ENCODE results near the gene MMRN2. TPM values are rescaled to one million over a fixed set of nuclear protein-coding genes. Genes with fewer than 3 reads are reported as not detected.
"Not testable (repeated sequence)": the region's sequence is repeated elsewhere in the genome, so short reads cannot be mapped to it uniquely, and the experiment has no call there.

MMRN2 gene
- polyA plus RNA-seq, 1 donor from 2014 or later, result 0.15 TPM

GRCh38 chr10:86950349-86950748 is 7.1 kb downstream of the MMRN2 start:
- no peaks in the 10 kb centered on the region for H3K9me2 ChIP-seq (ENCODE audit: insufficient read depth, low read length)
- H3K36me3 ChIP-seq (ENCODE audit: insufficient read depth, low read length), result no peaks in the 10 kb centered on the region
- no peak overlapping the region for H3K4me2 ChIP-seq (ENCODE audit: low read length)
- H3F3A ChIP-seq (ENCODE audit: insufficient read depth, low read length, poor library complexity, severe bottlenecking), result no peaks in the 10 kb centered on the region
- no peaks in the 10 kb centered on the region for H3K79me2 ChIP-seq (replicated peaks; ENCODE audit: insufficient read depth, low read length)
- no peak for TF ChIP-seq CTCF (IDR thresholded peaks at IDR 0.05; ENCODE audit: poor library complexity, severe bottlenecking)
- no peak for TF ChIP-seq POLR2AphosphoS5 (IDR thresholded peaks at IDR 0.05)
- no peak for TF ChIP-seq EP300 (conservative IDR thresholded peaks at IDR 0.05; ENCODE audit: poor library complexity, severe bottlenecking)
- TF ChIP-seq RAD21 (conservative IDR thresholded peaks at IDR 0.05), result no peak
- no peak for TF ChIP-seq REST (IDR thresholded peaks at IDR 0.05; ENCODE audit: borderline replicate concordance)
- no peak for TF ChIP-seq TAF1 (IDR thresholded peaks at IDR 0.05; ENCODE audit: low read depth)
- no peak for TF ChIP-seq EZH2 (IDR thresholded peaks at IDR 0.05; ENCODE audit: borderline replicate concordance, insufficient read depth, low read length, poor library complexity, severe bottlenecking)
- no peak for TF ChIP-seq MXI1 (conservative IDR thresholded peaks at IDR 0.05; ENCODE audit: poor library complexity, severe bottlenecking)
- no peak for TF ChIP-seq SMC3 (conservative IDR thresholded peaks at IDR 0.05; ENCODE audit: poor library complexity)
- H2AFZ ChIP-seq (ENCODE audit: low read depth, low read length), result no peak overlapping the region
- no peak overlapping the region for H3K4me3 ChIP-seq (ENCODE audit: low read length)
- H3K27ac ChIP-seq (ENCODE audit: low read length), result no peak overlapping the region
- H3K27me3 ChIP-seq (ENCODE audit: insufficient read depth, low read depth, low read length), result no peaks in the 10 kb centered on the region
- no peaks in the 10 kb centered on the region for H4K20me1 ChIP-seq (ENCODE audit: insufficient read depth)
- no peaks in the 10 kb centered on the region for H3K9me3 ChIP-seq (ENCODE audit: low read length)
- no peak overlapping the region for H3K9ac ChIP-seq (ENCODE audit: low read length)

- not testable (repeated sequence) for H3K79me2 ChIP-seq (replicated peaks; ENCODE audit: insufficient read depth, low read length); H3K9me3 ChIP-seq (ENCODE audit: low read length); H3F3A ChIP-seq (ENCODE audit: insufficient read depth, low read length, poor library complexity, severe bottlenecking); H2AFZ ChIP-seq (ENCODE audit: low read depth, low read length); H3K9me2 ChIP-seq (ENCODE audit: insufficient read depth, low read length); H3K9ac ChIP-seq (ENCODE audit: low read length); H3K4me2 ChIP-seq (ENCODE audit: low read length); H4K20me1 ChIP-seq (ENCODE audit: insufficient read depth); H3K4me3 ChIP-seq (ENCODE audit: low read length); H3K36me3 ChIP-seq (ENCODE audit: insufficient read depth, low read length); H3K27me3 ChIP-seq (ENCODE audit: insufficient read depth, low read depth, low read length); H3K27ac ChIP-seq (ENCODE audit: low read length)
Measured at GRCh38 chr10:86947806-86948205, 9.6 kb downstream of the MMRN2 start.
